Embryonic facial prominence (tissue), 1 donor: ENCODE measurements around the gene ABHD5.
"Not testable (repeated sequence)": the region's sequence is repeated elsewhere in the genome, so short reads cannot be mapped to it uniquely, and the experiment has no call there.

Experiments
- DNase-seq: peaks from one replicate; pipeline ENCODE4 v3.0.0-alpha.2; 2016; ENCODE audit errors: extremely low spot score

ABHD5 gene

GRCh38 chr3:43690400-43691119 lies at the start of gene ABHD5:
Gene ABHD5 (plus strand): TSS chr3:43690938. CDS start chr3:43690993, 55 bp downstream.
- peak; percentile 86 for DNase-seq

- no peak for DNase-seq
These were observed 49.2 kb upstream of the ABHD5 start for GRCh38 chr3:43641306-43642114.

- DNase-seq = no peak
These were observed 46.3 kb upstream of the ABHD5 start for GRCh38 chr3:43644443-43644842.

- no peak for DNase-seq
These were observed 43.2 kb upstream of the ABHD5 start for GRCh38 chr3:43647331-43648166.

GRCh38 chr3:43648957-43649356 lies 41.8 kb upstream of the ABHD5 start:
- no peak for DNase-seq

GRCh38 chr3:43649365-43649968 lies 41.3 kb upstream of the ABHD5 start:
- DNase-seq = no peak

GRCh38 chr3:43650345-43650744 lies 40.4 kb upstream of the ABHD5 start:
- no peak for DNase-seq

- not testable (repeated sequence) for DNase-seq
These were observed 34.3 kb upstream of the ABHD5 start for GRCh38 chr3:43656390-43656789.

- no peak for DNase-seq
These were observed 31.4 kb upstream of the ABHD5 start for GRCh38 chr3:43659250-43659880.

GRCh38 chr3:43661376-43661775 lies 29.4 kb upstream of the ABHD5 start:
- not testable (repeated sequence) for DNase-seq

GRCh38 chr3:43665011-43665410 lies 25.7 kb upstream of the ABHD5 start:
- DNase-seq = not testable (repeated sequence)

GRCh38 chr3:43670635-43671522 lies 19.9 kb upstream of the ABHD5 start:
- no peak for DNase-seq

GRCh38 chr3:43674345-43675085 lies 16.2 kb upstream of the ABHD5 start:
- no peak for DNase-seq

GRCh38 chr3:43675593-43675992 lies 15.1 kb upstream of the ABHD5 start:
- DNase-seq = no peak

- DNase-seq = no peak
These were observed 14.3 kb upstream of the ABHD5 start for GRCh38 chr3:43676441-43676840.

- DNase-seq = not testable (repeated sequence)
These were observed 12.4 kb upstream of the ABHD5 start for GRCh38 chr3:43678375-43678774.

GRCh38 chr3:43678887-43679449 lies 11.8 kb upstream of the ABHD5 start:
- DNase-seq = not testable (repeated sequence)

- not testable (repeated sequence) for DNase-seq
These were observed 9.9 kb upstream of the ABHD5 start for GRCh38 chr3:43680857-43681256.

GRCh38 chr3:43684944-43685343 lies 5.8 kb upstream of the ABHD5 start:
- no peak for DNase-seq
